NCI-H2196 treated with DMSO at 0.1 percent for 48 hours (cell line): Measurements from ENCODE around the gene BANP.
"Not testable (repeated sequence)": the region's sequence is repeated elsewhere in the genome, so short reads cannot be mapped to it uniquely, and the experiment has no call there.

Source experiments
- DNase-seq: peaks from one replicate; lab custom pipeline; 2025; ENCODE audit not compliant: unreplicated experiment; lab: John Stamatoyannopoulos, UW

BANP gene

GRCh38 chr16:87965417-87965816 is 14.2 kb downstream of the BANP start:
- DNase-seq, result no peak

- no peak for DNase-seq
Observed at GRCh38 chr16:87966064-87966645, 14.9 kb downstream of the BANP start.

- DNase-seq, result no peak
Observed at GRCh38 chr16:87966685-87967185, 15.5 kb downstream of the BANP start.

GRCh38 chr16:87968541-87968940 is 17.3 kb downstream of the BANP start:
- no peak for DNase-seq

- DNase-seq, result no peak
Observed at GRCh38 chr16:87970186-87970585, 19.0 kb downstream of the BANP start.

GRCh38 chr16:87971933-87972332 is 20.7 kb downstream of the BANP start:
- no peak for DNase-seq

GRCh38 chr16:87973717-87974116 is 22.5 kb downstream of the BANP start:
- no peak for DNase-seq

- DNase-seq, result no peak
Observed at GRCh38 chr16:87974178-87974577, 22.9 kb downstream of the BANP start.

GRCh38 chr16:87976665-87977064 is 25.4 kb downstream of the BANP start:
- no peak for DNase-seq

- DNase-seq, result no peak
Observed at GRCh38 chr16:87978127-87978526, 26.9 kb downstream of the BANP start.

- DNase-seq, result peak; percentile 7
Observed at GRCh38 chr16:87979352-87979751, 28.1 kb downstream of the BANP start.

GRCh38 chr16:87979911-87980630 is 28.8 kb downstream of the BANP start:
- DNase-seq, result not testable (repeated sequence)

GRCh38 chr16:87981376-87981775 is 30.1 kb downstream of the BANP start:
- DNase-seq, result not testable (repeated sequence)

- DNase-seq, result no peak
Observed at GRCh38 chr16:87982581-87983041, 31.4 kb downstream of the BANP start.

GRCh38 chr16:87983072-87983736 is 32.0 kb downstream of the BANP start:
- DNase-seq, result not testable (repeated sequence)

- not testable (repeated sequence) for DNase-seq
Observed at GRCh38 chr16:87983737-87984097, 32.5 kb downstream of the BANP start.

GRCh38 chr16:87984180-87984579 is 32.9 kb downstream of the BANP start:
- not testable (repeated sequence) for DNase-seq

GRCh38 chr16:87984632-87985267 is 33.5 kb downstream of the BANP start:
- no peak for DNase-seq

GRCh38 chr16:87985493-87985892 is 34.3 kb downstream of the BANP start:
- DNase-seq, result not testable (repeated sequence)

GRCh38 chr16:87986361-87986849 is 35.2 kb downstream of the BANP start:
- not testable (repeated sequence) for DNase-seq

- not testable (repeated sequence) for DNase-seq
Observed at GRCh38 chr16:87988596-87988995, 37.4 kb downstream of the BANP start.
